Keratinocyte (primary cell): Measurements from ENCODE around the gene TANC2. TPM values are rescaled to one million over a fixed set of nuclear protein-coding genes. Genes with fewer than 3 reads are reported as not detected.

Source experiments
- DNase-seq: peaks from one replicate; pipeline ENCODE4 v3.0.0-alpha.2; 2011; ENCODE audit warnings: low read depth, missing footprints, low spot score
- FAIRE-seq: peaks from 2 replicates; lab custom pipeline; 2011; peaks lifted over from hg19 to GRCh38; lab: Jason Lieb, UNC
- H2AFZ ChIP-seq: 2 replicates; pipeline ENCODE4 v1.6.0; 2012; ENCODE audit warnings: low read length, control low read depth, inconsistent platforms; ENCODE audit not compliant: control insufficient read depth
- H3K27ac ChIP-seq: 2 replicates; pipeline ENCODE4 v1.5.1; 2011; ENCODE audit warnings: low read length; ENCODE audit not compliant: control insufficient read depth, insufficient read depth
- H3K27me3 ChIP-seq: 3 replicates; pipeline ENCODE4 v1.6.0; 2011; ENCODE audit warnings: low read length; ENCODE audit not compliant: control insufficient read depth, insufficient read depth; ENCODE audit errors: extremely low read depth
- H3K36me3 ChIP-seq, 2 experiments: 2 replicates in 1 of 2; 3 replicates in 1 of 2; pipeline ENCODE4 v1.5.1; 2011; ENCODE audit warnings: low read length in 2 of 2, mild to moderate bottlenecking in 1 of 2; ENCODE audit not compliant: control insufficient read depth in 2 of 2, insufficient read depth in 2 of 2; ENCODE audit errors: extremely low read depth in 1 of 2
- H3K4me1 ChIP-seq: 3 replicates; pipeline ENCODE4 v1.5.1; 2011; ENCODE audit warnings: low read length; ENCODE audit not compliant: control insufficient read depth, insufficient read depth; ENCODE audit errors: extremely low read depth
- H3K4me2 ChIP-seq: 3 replicates; pipeline ENCODE4 v1.6.0; 2011; ENCODE audit warnings: low read depth, low read length; ENCODE audit not compliant: control insufficient read depth, insufficient read depth; ENCODE audit errors: extremely low read depth
- H3K4me3 ChIP-seq, 3 experiments: fragments of 200-600 bp in 1 of 3; sonication (generic) in 1 of 3; 2 replicates in 2 of 3; 3 replicates in 1 of 3; pipeline ENCODE4 v1.5.1; 2011 to 2016; ENCODE audit warnings: low read length in 3 of 3, mild to moderate bottlenecking in 3 of 3, control low read depth in 2 of 3, inconsistent platforms in 1 of 3, low read depth in 1 of 3, mixed read lengths in 1 of 3, mixed run types in 1 of 3, moderate library complexity in 1 of 3; ENCODE audit not compliant: control insufficient read depth in 2 of 3, insufficient read depth in 2 of 3; ENCODE audit errors: extremely low read depth in 1 of 3
- H3K79me2 ChIP-seq: 2 replicates; pipeline ENCODE4 v1.6.0; 2012; ENCODE audit warnings: low read length; ENCODE audit not compliant: control insufficient read depth, insufficient read depth
- H3K9ac ChIP-seq: 3 replicates; pipeline ENCODE4 v1.6.0; 2011; ENCODE audit warnings: low read length; ENCODE audit not compliant: control insufficient read depth, insufficient read depth; ENCODE audit errors: extremely low read depth
- H3K9me1 ChIP-seq: 3 replicates; pipeline ENCODE4 v1.6.0; 2011; ENCODE audit warnings: low read length; ENCODE audit not compliant: control insufficient read depth, insufficient read depth; ENCODE audit errors: extremely low read depth
- H3K9me3 ChIP-seq: 2 replicates; pipeline ENCODE4 v1.5.1; 2012; ENCODE audit warnings: low read depth, low read length; ENCODE audit not compliant: control insufficient read depth
- H4K20me1 ChIP-seq: 3 replicates; pipeline ENCODE4 v1.6.0; 2011; ENCODE audit warnings: low read length; ENCODE audit not compliant: control insufficient read depth, insufficient read depth; ENCODE audit errors: extremely low read depth
- CTCF ChIP-seq, 3 experiments: IDR thresholded peaks in 1 of 3; conservative IDR thresholded peaks in 1 of 3; optimal IDR thresholded peaks in 1 of 3; 2 replicates in 2 of 3; 3 replicates in 1 of 3; pipeline versions ENCODE3 to v1.5.1; 2011; ENCODE audit warnings: low read length in 3 of 3, mild to moderate bottlenecking in 3 of 3, moderate library complexity in 2 of 3, control low read depth in 1 of 3, inconsistent platforms in 1 of 3; ENCODE audit not compliant: insufficient read depth in 2 of 3; ENCODE audit errors: extremely low read depth in 1 of 3
- EZH2 ChIP-seq: IDR thresholded peaks from one replicate; pipeline ENCODE4 v1.6.1; 2012; ENCODE audit warnings: inconsistent platforms, mild to moderate bottlenecking, low read length, moderate library complexity
- dilution Hi-C: fragments of 300-500 bp; cut with MboI; formaldehyde crosslinking; loops from one replicate; pipeline ENCODE4 v1.7.0; 2020; ENCODE audit warnings: low sequenced_read_pairs; ENCODE audit not compliant: extremely low pct_ligation_motif_present
- polyA plus RNA-seq, 5 experiments: library from polyadenylated mRNA; depleted of rRNA in 3 of 5; stranded (reverse) in 3 of 5; stranded (forward) in 1 of 5; unstranded in 1 of 5; fragments of >200 nt; gene quantifications; 1 replicate in 1 of 5; 2 replicates in 3 of 5; 3 replicates in 1 of 5; pipeline versions ENCODE4 v1.2.1 to v1.2.3, GENCODE V29; 2011 to 2012; ENCODE audit warnings: missing spikeins in 2 of 5, low read depth in 1 of 5, low replicate concordance in 1 of 5

Gene TANC2
- polyA plus RNA-seq, 1 donor (not counting 4 experiments of a cell fraction or from before 2014, with no cell fraction given): 22.4 TPM

- Histone ChIP-seq H3K4me2 (no peak overlapping the region), H3K9ac (no peak overlapping the region), H3K4me3 (no peak overlapping the region), H3K27me3 (no peaks in the 10 kb centered on the region), H3K9me3 (no peaks in the 10 kb centered on the region), H2AFZ (no peak overlapping the region), H3K27ac (no peak overlapping the region), H3K9me1 (no peaks in the 10 kb centered on the region), H3K4me1 (no peaks in the 10 kb centered on the region), H4K20me1 (no peaks in the 10 kb centered on the region), H3K36me3 (no peaks in the 10 kb centered on the region), H3K79me2 (no peaks in the 10 kb centered on the region)
- TF ChIP-seq CTCF (optimal IDR thresholded peaks at IDR 0.05 in 1 of 3, IDR thresholded peaks at IDR 0.05 in 1 of 3, conservative IDR thresholded peaks at IDR 0.05 in 1 of 3; ENCODE audit: extremely low read depth in 1 of 3, insufficient read depth in 2 of 3, low read length in 3 of 3) (no peak), EZH2 (no peak)
- DNase-seq (no peak), FAIRE-seq (no peak)
- dilution Hi-C loops: no loop called here
Observed at GRCh38 chr17:62933501-62934385, 32.3 kb upstream of the TANC2 start.

- no peak overlapping the region for H3K4me3 ChIP-seq
- TF ChIP-seq EZH2: no peak
- no peak for TF ChIP-seq CTCF (optimal IDR thresholded peaks at IDR 0.05 in 1 of 3, IDR thresholded peaks at IDR 0.05 in 1 of 3, conservative IDR thresholded peaks at IDR 0.05 in 1 of 3; ENCODE audit: extremely low read depth in 1 of 3, insufficient read depth in 2 of 3, low read length in 3 of 3)
- H3K79me2 ChIP-seq: no peaks in the 10 kb centered on the region
- H3K4me2 ChIP-seq: no peak overlapping the region
- H2AFZ ChIP-seq: no peak overlapping the region
- DNase-seq (no peak), FAIRE-seq (no peak)
- no peaks in the 10 kb centered on the region for H3K9me1 ChIP-seq
- no peak overlapping the region for H3K27ac ChIP-seq
- no peaks in the 10 kb centered on the region for H3K9me3 ChIP-seq
- no peaks in the 10 kb centered on the region for H3K27me3 ChIP-seq
- H3K36me3 ChIP-seq: no peaks in the 10 kb centered on the region
- no peaks in the 10 kb centered on the region for H3K4me1 ChIP-seq
- dilution Hi-C loops: no loop called here
- no peak overlapping the region for H3K9ac ChIP-seq
- H4K20me1 ChIP-seq: no peaks in the 10 kb centered on the region
Observed at GRCh38 chr17:62935098-62935497, 30.9 kb upstream of the TANC2 start.
